Measurements from ENCODE around the gene ADGRF4. TPM values are rescaled to one million over a fixed set of nuclear protein-coding genes. Genes with fewer than 3 reads are reported as not detected.

Gene ADGRF4
- polyA plus RNA-seq, 1 donor from 2014 or later, result not detected

DNA sequence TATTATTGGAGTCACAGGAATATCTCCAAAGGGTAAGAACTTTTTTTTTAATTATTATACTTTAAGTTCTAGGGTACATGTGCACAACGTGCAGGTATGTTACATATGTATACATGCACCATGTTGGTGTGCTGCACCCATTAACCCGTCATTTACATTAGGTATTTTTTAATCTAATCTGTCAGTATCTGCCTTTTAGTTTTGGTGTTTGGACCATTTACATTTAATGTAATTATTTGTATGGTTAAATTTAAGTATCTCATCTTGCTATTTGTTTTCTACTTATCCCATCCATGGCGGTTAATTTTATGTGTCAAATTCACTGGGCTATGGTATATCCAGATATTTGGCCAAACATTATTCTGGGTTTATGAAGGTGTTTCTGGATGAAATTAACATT is 68.1 kb downstream of the ADGRF4 start:
- H3K9me2 ChIP-seq (ENCODE audit: insufficient read depth, low read length), result no peaks in the 10 kb centered on the region
- no peak for TF ChIP-seq EP300 (conservative IDR thresholded peaks at IDR 0.05; ENCODE audit: poor library complexity, severe bottlenecking)
- no peak for TF ChIP-seq RAD21 (conservative IDR thresholded peaks at IDR 0.05)
- no peak for TF ChIP-seq POLR2AphosphoS5 (IDR thresholded peaks at IDR 0.05)
- H4K20me1 ChIP-seq (ENCODE audit: insufficient read depth), result no peaks in the 10 kb centered on the region
- no peaks in the 10 kb centered on the region for H3K27me3 ChIP-seq (ENCODE audit: insufficient read depth, low read depth, low read length)
- no peaks in the 10 kb centered on the region for H3K79me2 ChIP-seq (replicated peaks; ENCODE audit: insufficient read depth, low read length)
- H3K4me2 ChIP-seq (ENCODE audit: low read length), result no peak overlapping the region
- no peaks in the 10 kb centered on the region for H3K36me3 ChIP-seq (ENCODE audit: insufficient read depth, low read length)
- no peaks in the 10 kb centered on the region for H3F3A ChIP-seq (ENCODE audit: insufficient read depth, low read length, poor library complexity, severe bottlenecking)
- H3K9ac ChIP-seq (ENCODE audit: low read length), result no peak overlapping the region
- H3K4me3 ChIP-seq (ENCODE audit: low read length), result no peak overlapping the region
- no peak overlapping the region for H3K27ac ChIP-seq (ENCODE audit: low read length)
- no peaks in the 10 kb centered on the region for H3K9me3 ChIP-seq (ENCODE audit: low read length)
- H2AFZ ChIP-seq (ENCODE audit: low read depth, low read length), result no peak overlapping the region

DNA sequence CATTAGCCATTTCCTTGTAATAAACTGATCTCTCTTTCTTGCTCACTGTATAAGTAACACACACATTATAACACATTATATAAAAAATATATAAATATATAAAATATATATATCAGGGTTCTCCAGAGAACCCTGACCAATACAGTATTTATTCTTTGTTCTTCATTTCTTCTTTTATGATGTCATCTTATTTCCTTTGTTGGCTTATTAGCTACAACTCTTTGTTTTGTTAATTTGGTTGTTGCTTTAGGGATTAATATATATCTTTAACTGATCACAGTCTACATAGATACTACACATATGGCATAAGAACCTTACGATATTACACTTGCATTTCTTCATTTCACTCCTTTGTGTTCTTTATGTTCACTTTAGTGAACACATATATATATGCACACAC is 68.7 kb downstream of the ADGRF4 start:
- Histone ChIP-seq H3K79me2 (replicated peaks; ENCODE audit: insufficient read depth, low read length) (no peaks in the 10 kb centered on the region), H3K9ac (ENCODE audit: low read length) (no peak overlapping the region), H3K4me3 (ENCODE audit: low read length) (no peak overlapping the region), H4K20me1 (ENCODE audit: insufficient read depth) (no peaks in the 10 kb centered on the region), H3K27me3 (ENCODE audit: insufficient read depth, low read depth, low read length) (no peaks in the 10 kb centered on the region), H2AFZ (ENCODE audit: low read depth, low read length) (no peak overlapping the region), H3K9me3 (ENCODE audit: low read length) (no peaks in the 10 kb centered on the region), H3F3A (ENCODE audit: insufficient read depth, low read length, poor library complexity, severe bottlenecking) (no peaks in the 10 kb centered on the region), H3K27ac (ENCODE audit: low read length) (no peak overlapping the region), H3K4me2 (ENCODE audit: low read length) (no peak overlapping the region), H3K36me3 (ENCODE audit: insufficient read depth, low read length) (no peaks in the 10 kb centered on the region), H3K9me2 (ENCODE audit: insufficient read depth, low read length) (no peaks in the 10 kb centered on the region)
- no peak for TF ChIP-seq TAF1 (IDR thresholded peaks at IDR 0.05; ENCODE audit: low read depth)
- TF ChIP-seq, protein P1, sequence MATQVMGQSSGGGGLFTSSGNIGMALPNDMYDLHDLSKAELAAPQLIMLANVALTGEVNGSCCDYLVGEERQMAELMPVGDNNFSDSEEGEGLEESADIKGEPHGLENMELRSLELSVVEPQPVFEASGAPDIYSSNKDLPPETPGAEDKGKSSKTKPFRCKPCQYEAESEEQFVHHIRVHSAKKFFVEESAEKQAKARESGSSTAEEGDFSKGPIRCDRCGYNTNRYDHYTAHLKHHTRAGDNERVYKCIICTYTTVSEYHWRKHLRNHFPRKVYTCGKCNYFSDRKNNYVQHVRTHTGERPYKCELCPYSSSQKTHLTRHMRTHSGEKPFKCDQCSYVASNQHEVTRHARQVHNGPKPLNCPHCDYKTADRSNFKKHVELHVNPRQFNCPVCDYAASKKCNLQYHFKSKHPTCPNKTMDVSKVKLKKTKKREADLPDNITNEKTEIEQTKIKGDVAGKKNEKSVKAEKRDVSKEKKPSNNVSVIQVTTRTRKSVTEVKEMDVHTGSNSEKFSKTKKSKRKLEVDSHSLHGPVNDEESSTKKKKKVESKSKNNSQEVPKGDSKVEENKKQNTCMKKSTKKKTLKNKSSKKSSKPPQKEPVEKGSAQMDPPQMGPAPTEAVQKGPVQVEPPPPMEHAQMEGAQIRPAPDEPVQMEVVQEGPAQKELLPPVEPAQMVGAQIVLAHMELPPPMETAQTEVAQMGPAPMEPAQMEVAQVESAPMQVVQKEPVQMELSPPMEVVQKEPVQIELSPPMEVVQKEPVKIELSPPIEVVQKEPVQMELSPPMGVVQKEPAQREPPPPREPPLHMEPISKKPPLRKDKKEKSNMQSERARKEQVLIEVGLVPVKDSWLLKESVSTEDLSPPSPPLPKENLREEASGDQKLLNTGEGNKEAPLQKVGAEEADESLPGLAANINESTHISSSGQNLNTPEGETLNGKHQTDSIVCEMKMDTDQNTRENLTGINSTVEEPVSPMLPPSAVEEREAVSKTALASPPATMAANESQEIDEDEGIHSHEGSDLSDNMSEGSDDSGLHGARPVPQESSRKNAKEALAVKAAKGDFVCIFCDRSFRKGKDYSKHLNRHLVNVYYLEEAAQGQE (IDR thresholded peaks at IDR 0.05; ENCODE audit: borderline replicate concordance), result no peak
- TF ChIP-seq POLR2AphosphoS5 (IDR thresholded peaks at IDR 0.05), result no peak
- TF ChIP-seq RAD21 (conservative IDR thresholded peaks at IDR 0.05), result no peak
- TF ChIP-seq EP300 (conservative IDR thresholded peaks at IDR 0.05; ENCODE audit: poor library complexity, severe bottlenecking), result no peak
- no peak for TF ChIP-seq EZH2 (IDR thresholded peaks at IDR 0.05; ENCODE audit: borderline replicate concordance, insufficient read depth, low read length, poor library complexity, severe bottlenecking)
- no peak for TF ChIP-seq SMC3 (conservative IDR thresholded peaks at IDR 0.05; ENCODE audit: poor library complexity)
- TF ChIP-seq, protein P2, sequence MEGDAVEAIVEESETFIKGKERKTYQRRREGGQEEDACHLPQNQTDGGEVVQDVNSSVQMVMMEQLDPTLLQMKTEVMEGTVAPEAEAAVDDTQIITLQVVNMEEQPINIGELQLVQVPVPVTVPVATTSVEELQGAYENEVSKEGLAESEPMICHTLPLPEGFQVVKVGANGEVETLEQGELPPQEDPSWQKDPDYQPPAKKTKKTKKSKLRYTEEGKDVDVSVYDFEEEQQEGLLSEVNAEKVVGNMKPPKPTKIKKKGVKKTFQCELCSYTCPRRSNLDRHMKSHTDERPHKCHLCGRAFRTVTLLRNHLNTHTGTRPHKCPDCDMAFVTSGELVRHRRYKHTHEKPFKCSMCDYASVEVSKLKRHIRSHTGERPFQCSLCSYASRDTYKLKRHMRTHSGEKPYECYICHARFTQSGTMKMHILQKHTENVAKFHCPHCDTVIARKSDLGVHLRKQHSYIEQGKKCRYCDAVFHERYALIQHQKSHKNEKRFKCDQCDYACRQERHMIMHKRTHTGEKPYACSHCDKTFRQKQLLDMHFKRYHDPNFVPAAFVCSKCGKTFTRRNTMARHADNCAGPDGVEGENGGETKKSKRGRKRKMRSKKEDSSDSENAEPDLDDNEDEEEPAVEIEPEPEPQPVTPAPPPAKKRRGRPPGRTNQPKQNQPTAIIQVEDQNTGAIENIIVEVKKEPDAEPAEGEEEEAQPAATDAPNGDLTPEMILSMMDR (IDR thresholded peaks at IDR 0.05; ENCODE audit: poor library complexity, severe bottlenecking), result no peak
- TF ChIP-seq MXI1 (conservative IDR thresholded peaks at IDR 0.05; ENCODE audit: poor library complexity, severe bottlenecking), result no peak

DNA sequence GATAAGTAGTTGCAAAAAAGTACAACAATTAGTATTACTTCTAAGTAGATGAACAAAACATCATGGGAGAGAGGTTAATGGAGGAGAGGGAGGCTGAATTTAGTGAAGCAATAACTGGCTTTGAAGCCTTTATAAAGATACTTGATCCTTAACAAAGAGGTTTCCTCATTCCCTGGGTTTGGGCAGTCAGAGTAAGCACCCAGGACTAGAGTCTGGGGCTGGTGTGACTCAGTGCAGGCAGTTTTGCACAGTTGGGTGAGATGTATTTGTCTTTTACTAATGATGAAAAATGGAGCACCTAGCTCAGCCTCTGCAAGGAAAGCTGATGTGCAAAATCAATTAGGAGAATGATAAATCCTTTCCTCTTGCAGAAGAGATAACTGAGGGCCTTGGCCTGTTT is 71.6 kb downstream of the ADGRF4 start:
- H3K27me3 ChIP-seq (ENCODE audit: insufficient read depth, low read depth, low read length), result no peaks in the 10 kb centered on the region
- H2AFZ ChIP-seq (ENCODE audit: low read depth, low read length), result no peak overlapping the region
- no peaks in the 10 kb centered on the region for H3K9me3 ChIP-seq (ENCODE audit: low read length)
- no peak overlapping the region for H3K4me2 ChIP-seq (ENCODE audit: low read length)
- no peaks in the 10 kb centered on the region for H3K9me2 ChIP-seq (ENCODE audit: insufficient read depth, low read length)
- no peaks in the 10 kb centered on the region for H3K36me3 ChIP-seq (ENCODE audit: insufficient read depth, low read length)
- no peaks in the 10 kb centered on the region for H3K79me2 ChIP-seq (replicated peaks; ENCODE audit: insufficient read depth, low read length)
- H3K27ac ChIP-seq (ENCODE audit: low read length), result no peak overlapping the region
- no peak overlapping the region for H3K9ac ChIP-seq (ENCODE audit: low read length)
- no peak overlapping the region for H3K4me3 ChIP-seq (ENCODE audit: low read length)
- TF ChIP-seq, protein P2 (IDR thresholded peaks at IDR 0.05; ENCODE audit: poor library complexity, severe bottlenecking), result no peak
- TF ChIP-seq EZH2 (IDR thresholded peaks at IDR 0.05; ENCODE audit: borderline replicate concordance, insufficient read depth, low read length, poor library complexity, severe bottlenecking) (no peak), EP300 (conservative IDR thresholded peaks at IDR 0.05; ENCODE audit: poor library complexity, severe bottlenecking) (no peak), TAF1 (IDR thresholded peaks at IDR 0.05; ENCODE audit: low read depth) (no peak), MXI1 (conservative IDR thresholded peaks at IDR 0.05; ENCODE audit: poor library complexity, severe bottlenecking) (no peak), RAD21 (conservative IDR thresholded peaks at IDR 0.05) (no peak), POLR2AphosphoS5 (IDR thresholded peaks at IDR 0.05) (no peak), SMC3 (conservative IDR thresholded peaks at IDR 0.05; ENCODE audit: poor library complexity) (no peak)
- TF ChIP-seq, protein P1 (IDR thresholded peaks at IDR 0.05; ENCODE audit: borderline replicate concordance), result no peak
- no peaks in the 10 kb centered on the region for H3F3A ChIP-seq (ENCODE audit: insufficient read depth, low read length, poor library complexity, severe bottlenecking)
- H4K20me1 ChIP-seq (ENCODE audit: insufficient read depth), result no peaks in the 10 kb centered on the region
